Glomerular visceral epithelial cell (primary cell): ENCODE data around the gene ZNF222.

Experiments
- DNase-seq: peaks from one replicate; pipeline ENCODE4 v3.0.0-alpha.2; 2016; ENCODE audit errors: extremely low spot score

The ZNF222 gene

GRCh38 chr19:44025217-44025936, at the start of gene ZNF222:
TSS of gene ZNF222 (plus strand) at chr19:44025379. CDS start at chr19:44025437, 58 bp downstream.
- DNase-seq = peak; percentile 81

- no peak for DNase-seq
Measured at GRCh38 chr19:43976732-43977131, 48.4 kb upstream of the ZNF222 start.

GRCh38 chr19:43983544-43983911, 41.7 kb upstream of the ZNF222 start:
- no peak for DNase-seq

GRCh38 chr19:43983912-43984686, 41.1 kb upstream of the ZNF222 start, which contains the start of gene ZNF155:
TSS of gene ZNF155 (plus strand) at chr19:43984188. CDS start at chr19:43988544, 4,356 bp downstream.
- DNase-seq = peak; percentile 96

GRCh38 chr19:43984687-43985000, 40.5 kb upstream of the ZNF222 start:
- DNase-seq = no peak

- no peak for DNase-seq
Measured at GRCh38 chr19:43997631-43998290, 27.4 kb upstream of the ZNF222 start.

- DNase-seq = no peak
Measured at GRCh38 chr19:44002212-44002565, 23.0 kb upstream of the ZNF222 start.

GRCh38 chr19:44002566-44003460, 22.4 kb upstream of the ZNF222 start, which contains the start of gene ZNF230:
TSS of gene ZNF230 (plus strand) at chr19:44002957. CDS start at chr19:44007079, 4,122 bp downstream.
- DNase-seq = peak; percentile 92

- DNase-seq = peak; percentile 30
Measured at GRCh38 chr19:44003461-44004009, 21.6 kb upstream of the ZNF222 start.

GRCh38 chr19:44005973-44006372, 19.2 kb upstream of the ZNF222 start:
- no peak for DNase-seq

GRCh38 chr19:44007473-44007872, 17.7 kb upstream of the ZNF222 start:
- no peak for DNase-seq

GRCh38 chr19:44010468-44010867, 14.7 kb upstream of the ZNF222 start:
- DNase-seq = no peak

GRCh38 chr19:44019498-44019897, 5.7 kb upstream of the ZNF222 start:
- DNase-seq = no peak

GRCh38 chr19:44021221-44021620, 4.0 kb upstream of the ZNF222 start:
- no peak for DNase-seq

- no peak for DNase-seq
Measured at GRCh38 chr19:44024900-44025216, 321 bp upstream of the ZNF222 start.

- DNase-seq = no peak
Measured at GRCh38 chr19:44026622-44027021, 1.4 kb downstream of the ZNF222 start.

- no peak for DNase-seq
Measured at GRCh38 chr19:44032001-44032610, 6.9 kb downstream of the ZNF222 start.

GRCh38 chr19:44042147-44042546, 17.0 kb downstream of the ZNF222 start:
- DNase-seq = no peak

GRCh38 chr19:44050740-44051649, 25.8 kb downstream of the ZNF222 start:
- no peak for DNase-seq
